ENCODE measurements around the gene ACSS1. TPM values are rescaled to one million over a fixed set of nuclear protein-coding genes. Genes with fewer than 3 reads are reported as not detected.

Gene ACSS1
- total and polyA plus RNA-seq, 2 of the 8 experiments (the other 6 are each of a cell fraction or from before 2014, with no cell fraction given), result 2.6 to 3.4 TPM

GRCh38 chr20:24957326-24958016 lies 100.5 kb downstream of the ACSS1 start (continued):
- no peak for TF ChIP-seq NRF1 (IDR thresholded peaks at IDR 0.05; ENCODE audit: low read depth, low read length)
- no peak for TF ChIP-seq BRCA1 (IDR thresholded peaks at IDR 0.05; ENCODE audit: low read depth, low read length)
- TF ChIP-seq CREB1 (IDR thresholded peaks at IDR 0.05), result no peak

Small RNAs within 50 kb of the gene (small RNA-seq; reads per million reads assigned to genes)
- not detected for gene RNU6-1257P (ENCODE audit: insufficient read depth)

Other genes with a start within 250 kb of the ACSS1 start
- gene CST7, start 108.9 kb downstream of the ACSS1 start, total RNA-seq (2021; fragmentation: NEBNext Ultra II Directional; extraction: Animal tissue kit (Norgen Biotek cat#: 25700)), result not detected in 2 replicates
- gene CST7, start 108.9 kb downstream of the ACSS1 start, polyA plus RNA-seq (2011; rRNA removed), result not detected in 2 replicates
- 63.6 and 66.0 TPM in 2 replicates for gene APMAP, start 65.4 kb downstream of the ACSS1 start, total RNA-seq (2021; fragmentation: NEBNext Ultra II Directional; extraction: Animal tissue kit (Norgen Biotek cat#: 25700))
- gene APMAP, start 65.4 kb downstream of the ACSS1 start, polyA plus RNA-seq (2011; rRNA removed), result 31.3 and 38.1 TPM in 2 replicates
- gene VSX1, start 24.0 kb upstream of the ACSS1 start, total RNA-seq (2021; fragmentation: NEBNext Ultra II Directional; extraction: Animal tissue kit (Norgen Biotek cat#: 25700)), result not detected in 2 replicates
- gene VSX1, start 24.0 kb upstream of the ACSS1 start, polyA plus RNA-seq (2011; rRNA removed), result 0.05 and 0.14 TPM in 2 replicates
- gene ENTPD6, start 137.6 kb upstream of the ACSS1 start, total RNA-seq (2021; fragmentation: NEBNext Ultra II Directional; extraction: Animal tissue kit (Norgen Biotek cat#: 25700)), result 43.9 and 47.8 TPM in 2 replicates
- gene ENTPD6, start 137.6 kb upstream of the ACSS1 start, polyA plus RNA-seq (2011; rRNA removed), result 57.3 and 70.6 TPM in 2 replicates
- 54.9 and 56.0 TPM in 2 replicates for gene PYGB, start 189.9 kb upstream of the ACSS1 start, total RNA-seq (2021; fragmentation: NEBNext Ultra II Directional; extraction: Animal tissue kit (Norgen Biotek cat#: 25700))
- 26.6 and 36.0 TPM in 2 replicates for gene PYGB, start 189.9 kb upstream of the ACSS1 start, polyA plus RNA-seq (2011; rRNA removed)